Subcutaneous abdominal adipose tissue (tissue), 5 donors: ENCODE measurements around the gene CADPS2.

ENCODE experiments used
- H3K27ac ChIP-seq: one replicate; pipeline ENCODE4 v1.7.0; 2013; ENCODE audit warnings: low read depth, mild to moderate bottlenecking, inconsistent platforms, low read length, moderate library complexity
- H3K27me3 ChIP-seq, 5 donors: one replicate each; pipeline ENCODE4 v1.7.0; 2013; ENCODE audit warnings: low read length in 5 of 5, inconsistent platforms in 1 of 5; ENCODE audit not compliant: control insufficient read depth in 5 of 5, insufficient read depth in 4 of 5
- H3K36me3 ChIP-seq, 5 donors: one replicate each; pipeline ENCODE4 v1.7.0; 2013; ENCODE audit warnings: low read length in 5 of 5; ENCODE audit not compliant: control insufficient read depth in 5 of 5, insufficient read depth in 5 of 5
- H3K4me1 ChIP-seq, 5 donors: one replicate each; pipeline ENCODE4 v1.7.0; 2013; ENCODE audit warnings: low read length in 5 of 5, mild to moderate bottlenecking in 3 of 5, moderate library complexity in 1 of 5; ENCODE audit not compliant: control insufficient read depth in 5 of 5, insufficient read depth in 5 of 5
- H3K4me3 ChIP-seq, 5 donors: one replicate each; pipeline ENCODE4 v1.7.0; 2013; ENCODE audit warnings: low read length in 5 of 5, low read depth in 1 of 5
- H3K9ac ChIP-seq, 5 donors: one replicate each; pipeline ENCODE4 v1.7.0; 2013; ENCODE audit warnings: low read length in 5 of 5, mild to moderate bottlenecking in 4 of 5, moderate library complexity in 3 of 5
- H3K9me3 ChIP-seq, 5 donors: one replicate each; pipeline ENCODE4 v1.7.0; 2013; ENCODE audit warnings: low read length in 5 of 5; ENCODE audit not compliant: control insufficient read depth in 5 of 5
- donor health status: healthy.
- donor health status: healthy.
- donor health status: healthy.
- donor health status: healthy.
- donor health status: healthy.

CADPS2 gene

DNA sequence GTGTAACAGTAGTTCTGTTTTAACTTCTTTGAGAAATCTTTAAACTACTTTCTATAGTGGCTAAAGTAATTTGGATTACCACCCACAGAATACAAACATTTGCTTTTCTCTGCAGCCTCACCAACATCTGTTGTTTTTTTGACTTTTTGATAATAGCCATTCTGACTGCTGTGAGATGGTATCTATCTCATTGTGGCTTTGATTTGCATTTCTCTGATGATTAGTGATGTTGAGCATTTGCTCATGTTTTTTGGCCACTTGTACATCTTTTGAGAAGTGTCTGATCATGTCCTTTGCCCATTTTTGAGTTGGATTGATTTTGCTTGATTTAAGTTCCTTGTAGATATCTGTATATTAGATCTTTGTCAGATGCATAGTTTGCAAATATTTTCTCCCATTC lies 254.0 kb downstream of the CADPS2 start:
- no peaks in the 10 kb centered on the region for H3K4me1 ChIP-seq
- H3K27me3 ChIP-seq = no peaks in the 10 kb centered on the region
- no peaks in the 10 kb centered on the region for H3K36me3 ChIP-seq

GRCh38 chr7:122629412-122629953 lies 256.8 kb downstream of the CADPS2 start:
- no peaks in the 10 kb centered on the region for H3K27me3 ChIP-seq
- H3K9me3 ChIP-seq = no peaks in the 10 kb centered on the region
- no peaks in the 10 kb centered on the region for H3K36me3 ChIP-seq
- no peak overlapping the region for H3K27ac ChIP-seq
- H3K4me1 ChIP-seq = no peaks in the 10 kb centered on the region
- H3K9ac ChIP-seq = no peak overlapping the region
- H3K4me3 ChIP-seq = no peak overlapping the region

More for the DNA sequence above, 254.0 kb downstream of the CADPS2 start:
- no peak overlapping the region for H3K9ac ChIP-seq
- no peak overlapping the region for H3K27ac ChIP-seq
- peaks cover 0 to 5% (median 0%) of the 10 kb centered on the region in 5 donors for H3K9me3 ChIP-seq
- no peak overlapping the region for H3K4me3 ChIP-seq

- Histone ChIP-seq H3K27ac (no peak overlapping the region), H3K36me3 (no peaks in the 10 kb centered on the region), H3K9me3 (no peaks in the 10 kb centered on the region), H3K4me1 (no peaks in the 10 kb centered on the region), H3K9ac (no peak overlapping the region), H3K4me3 (no peak overlapping the region), H3K27me3 (no peaks in the 10 kb centered on the region)
Measured at GRCh38 chr7:122628651-122629411, 257.4 kb downstream of the CADPS2 start.

DNA sequence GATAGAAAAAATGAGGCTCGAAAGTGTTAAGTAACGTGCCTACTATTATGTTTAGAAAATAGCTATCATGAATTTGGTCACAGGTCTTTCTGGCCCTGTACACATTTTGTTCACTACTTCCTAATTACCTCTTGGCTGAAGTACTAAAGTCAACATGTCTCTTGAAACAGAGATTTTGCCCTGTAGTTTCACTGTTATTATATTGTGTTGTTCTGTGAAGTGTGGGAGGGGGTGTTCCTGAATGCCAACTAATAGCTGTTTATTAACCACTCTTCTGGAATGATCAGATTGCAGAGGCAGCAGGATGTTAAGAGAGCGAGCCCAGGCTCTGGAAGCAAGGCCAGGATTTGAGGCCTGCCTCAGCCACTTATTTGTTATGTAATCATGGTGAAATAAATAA lies 259.5 kb downstream of the CADPS2 start:
- Histone ChIP-seq H3K36me3 (no peaks in the 10 kb centered on the region), H3K4me1 (no peaks in the 10 kb centered on the region), H3K27ac (no peak overlapping the region), H3K9ac (no peak overlapping the region), H3K27me3 (no peaks in the 10 kb centered on the region), H3K9me3 (no peaks in the 10 kb centered on the region), H3K4me3 (no peak overlapping the region)

DNA sequence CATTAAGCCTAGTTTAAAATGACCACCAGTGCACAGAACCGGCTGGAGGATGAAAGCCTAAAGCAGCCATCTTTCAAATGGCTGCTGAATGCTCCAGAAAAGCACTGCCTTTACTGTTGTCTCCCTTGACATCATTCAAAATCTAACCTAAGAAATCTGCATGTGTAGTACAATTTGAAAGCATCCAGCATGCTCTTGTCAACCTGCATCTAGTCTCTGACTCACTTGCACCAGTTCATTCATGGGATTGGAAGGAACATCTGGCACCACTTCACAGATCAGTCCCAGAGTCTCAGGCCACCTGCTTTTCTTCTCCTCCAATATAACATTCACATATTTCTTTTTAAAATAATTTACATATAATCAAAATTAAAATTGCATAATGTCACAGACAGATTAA lies 263.6 kb downstream of the CADPS2 start:
- H3K4me3 ChIP-seq = no peak overlapping the region
- H3K9ac ChIP-seq = no peak overlapping the region
- H3K4me1 ChIP-seq = no peaks in the 10 kb centered on the region
- H3K27me3 ChIP-seq = no peaks in the 10 kb centered on the region
- H3K36me3 ChIP-seq = no peaks in the 10 kb centered on the region
- H3K9me3 ChIP-seq = no peaks in the 10 kb centered on the region
- no peak overlapping the region for H3K27ac ChIP-seq

DNA sequence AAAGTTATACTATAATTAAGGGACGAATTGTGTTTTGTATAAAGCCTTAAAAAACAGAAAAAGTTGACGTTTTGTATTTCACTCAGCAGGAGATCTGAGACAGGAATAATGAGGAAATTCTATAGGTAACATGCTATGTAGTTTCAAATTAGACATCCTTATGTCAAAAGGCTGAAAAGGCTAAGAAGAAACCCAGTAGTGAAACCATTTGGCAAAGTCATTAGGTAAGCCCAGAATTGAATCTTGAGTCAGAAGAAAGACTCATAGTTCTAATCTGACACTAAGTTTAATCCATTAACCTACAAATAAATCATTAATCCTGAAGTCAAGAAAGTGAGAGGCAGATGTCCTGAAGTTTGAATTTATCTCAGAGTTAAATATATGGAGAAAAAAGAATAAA lies 266.6 kb downstream of the CADPS2 start:
- no peak overlapping the region for H3K27ac ChIP-seq
- H3K36me3 ChIP-seq = no peaks in the 10 kb centered on the region
- no peaks in the 10 kb centered on the region for H3K27me3 ChIP-seq
- no peak overlapping the region for H3K4me3 ChIP-seq
- no peak overlapping the region for H3K9ac ChIP-seq
- H3K9me3 ChIP-seq = no peaks in the 10 kb centered on the region
- no peaks in the 10 kb centered on the region for H3K4me1 ChIP-seq

DNA sequence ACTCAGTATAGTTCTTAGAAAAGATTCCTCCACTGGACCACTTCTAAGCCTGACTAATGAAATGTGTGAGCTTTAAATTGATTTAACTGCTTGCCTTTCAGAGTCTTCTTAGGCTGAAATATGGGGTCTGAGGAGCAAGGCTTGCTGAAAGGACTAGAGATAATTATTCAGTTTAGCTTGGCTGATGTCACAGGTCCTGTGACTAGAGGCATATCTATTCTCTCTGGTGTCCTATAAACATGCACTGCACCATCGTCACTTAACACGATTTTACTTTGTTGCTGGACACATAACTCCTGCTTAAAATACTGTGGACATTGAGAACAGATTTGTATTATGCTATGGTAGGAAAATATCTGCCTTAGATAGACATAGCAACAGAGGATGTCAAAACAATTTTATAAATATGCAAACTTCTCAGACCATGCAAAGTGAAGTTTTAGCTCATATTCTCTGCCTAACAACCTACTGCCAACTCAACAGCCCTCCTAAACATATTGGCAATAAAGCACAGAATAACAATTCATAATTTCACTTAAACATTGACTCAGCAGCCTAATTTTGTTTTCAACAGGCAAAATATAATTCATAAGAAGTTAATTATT lies 267.6 kb downstream of the CADPS2 start:
- Histone ChIP-seq H3K4me1 (no peaks in the 10 kb centered on the region), H3K27ac (no peak overlapping the region), H3K27me3 (no peaks in the 10 kb centered on the region), H3K4me3 (no peak overlapping the region), H3K9me3 (no peaks in the 10 kb centered on the region), H3K36me3 (no peaks in the 10 kb centered on the region), H3K9ac (no peak overlapping the region)

GRCh38 chr7:122616951-122617350 lies 269.3 kb downstream of the CADPS2 start:
- Histone ChIP-seq H3K27me3 (no peaks in the 10 kb centered on the region), H3K4me3 (no peak overlapping the region)

GRCh38 chr7:122605929-122606328 lies 280.3 kb downstream of the CADPS2 start:
- Histone ChIP-seq H3K27me3 (no peaks in the 10 kb centered on the region), H3K9ac (no peak overlapping the region), H3K9me3 (peaks cover 0 to 3% (median 0%) of the 10 kb centered on the region in 5 donors), H3K4me3 (no peak overlapping the region), H3K4me1 (peaks cover 0 to 4% (median 0%) of the 10 kb centered on the region in 5 donors), H3K36me3 (no peaks in the 10 kb centered on the region), H3K27ac (no peak overlapping the region)

More at GRCh38 chr7:122616951-122617350, 269.3 kb downstream of the CADPS2 start:
- Histone ChIP-seq H3K4me1 (no peaks in the 10 kb centered on the region), H3K9ac (no peak overlapping the region), H3K9me3 (no peaks in the 10 kb centered on the region), H3K27ac (no peak overlapping the region), H3K36me3 (no peaks in the 10 kb centered on the region)

DNA sequence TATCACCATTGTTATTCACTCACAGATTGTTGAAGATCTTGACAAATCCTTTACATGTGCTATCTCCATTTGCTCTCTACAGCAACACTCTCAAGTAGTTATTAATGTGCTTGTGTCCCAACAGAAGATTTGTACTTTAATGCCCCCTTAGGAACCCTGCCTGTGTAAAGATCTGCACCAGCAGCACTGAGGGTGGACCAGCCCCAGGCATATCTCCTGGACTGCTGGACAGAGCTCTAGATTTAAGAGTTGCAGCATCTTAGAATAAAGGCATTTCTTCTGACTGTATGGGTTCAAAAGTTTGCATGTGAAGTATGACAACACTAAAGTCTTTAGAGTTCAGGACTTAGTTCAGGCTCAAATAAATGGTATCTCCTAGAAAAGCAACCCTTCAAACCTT lies 282.0 kb downstream of the CADPS2 start:
- no peaks in the 10 kb centered on the region for H3K36me3 ChIP-seq
- no peaks in the 10 kb centered on the region for H3K27me3 ChIP-seq
- no peak overlapping the region for H3K4me3 ChIP-seq
- H3K4me1 ChIP-seq = no peaks in the 10 kb centered on the region
- no peaks in the 10 kb centered on the region for H3K9me3 ChIP-seq
- H3K9ac ChIP-seq = no peak overlapping the region
- H3K27ac ChIP-seq = no peak overlapping the region
